Measurements from ENCODE around the gene CTNND2. TPM values are rescaled to one million over a fixed set of nuclear protein-coding genes. Genes with fewer than 3 reads are reported as not detected.

The CTNND2 gene
- total RNA-seq, 1 donor from 2014 or later, result 18.4 TPM

- H3K9me3 ChIP-seq (replicated peaks), result no peaks in the 10 kb centered on the region
- no peaks in the 10 kb centered on the region for H3K36me3 ChIP-seq
- H3K4me3 ChIP-seq, result no peak overlapping the region
- no peak overlapping the region for H3K27ac ChIP-seq (replicated peaks)
- no peaks in the 10 kb centered on the region for H3K4me1 ChIP-seq
- no peaks in the 10 kb centered on the region for H3K27me3 ChIP-seq (ENCODE audit: low read depth)
- intact Hi-C loops (cut with micrococcal nuclease), result no loop called here
- TF ChIP-seq, protein P1, sequence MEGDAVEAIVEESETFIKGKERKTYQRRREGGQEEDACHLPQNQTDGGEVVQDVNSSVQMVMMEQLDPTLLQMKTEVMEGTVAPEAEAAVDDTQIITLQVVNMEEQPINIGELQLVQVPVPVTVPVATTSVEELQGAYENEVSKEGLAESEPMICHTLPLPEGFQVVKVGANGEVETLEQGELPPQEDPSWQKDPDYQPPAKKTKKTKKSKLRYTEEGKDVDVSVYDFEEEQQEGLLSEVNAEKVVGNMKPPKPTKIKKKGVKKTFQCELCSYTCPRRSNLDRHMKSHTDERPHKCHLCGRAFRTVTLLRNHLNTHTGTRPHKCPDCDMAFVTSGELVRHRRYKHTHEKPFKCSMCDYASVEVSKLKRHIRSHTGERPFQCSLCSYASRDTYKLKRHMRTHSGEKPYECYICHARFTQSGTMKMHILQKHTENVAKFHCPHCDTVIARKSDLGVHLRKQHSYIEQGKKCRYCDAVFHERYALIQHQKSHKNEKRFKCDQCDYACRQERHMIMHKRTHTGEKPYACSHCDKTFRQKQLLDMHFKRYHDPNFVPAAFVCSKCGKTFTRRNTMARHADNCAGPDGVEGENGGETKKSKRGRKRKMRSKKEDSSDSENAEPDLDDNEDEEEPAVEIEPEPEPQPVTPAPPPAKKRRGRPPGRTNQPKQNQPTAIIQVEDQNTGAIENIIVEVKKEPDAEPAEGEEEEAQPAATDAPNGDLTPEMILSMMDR (IDR thresholded peaks at IDR 0.05; ENCODE audit: borderline replicate concordance), result no peak
- no peak for DNase-seq
These were observed 646.2 kb downstream of the CTNND2 start for GRCh38 chr5:11258001-11258400.

- DNase-seq, result no peak
- Histone ChIP-seq H3K27ac (replicated peaks) (no peak overlapping the region), H3K4me1 (no peaks in the 10 kb centered on the region), H3K9me3 (replicated peaks) (no peaks in the 10 kb centered on the region), H3K4me3 (no peak overlapping the region), H3K27me3 (ENCODE audit: low read depth) (no peaks in the 10 kb centered on the region), H3K36me3 (no peaks in the 10 kb centered on the region)
- TF ChIP-seq, protein P1 (IDR thresholded peaks at IDR 0.05; ENCODE audit: borderline replicate concordance), result no peak
- intact Hi-C loops (cut with micrococcal nuclease), result no loop called here
These were observed 651.7 kb downstream of the CTNND2 start for GRCh38 chr5:11252523-11252922.

DNA sequence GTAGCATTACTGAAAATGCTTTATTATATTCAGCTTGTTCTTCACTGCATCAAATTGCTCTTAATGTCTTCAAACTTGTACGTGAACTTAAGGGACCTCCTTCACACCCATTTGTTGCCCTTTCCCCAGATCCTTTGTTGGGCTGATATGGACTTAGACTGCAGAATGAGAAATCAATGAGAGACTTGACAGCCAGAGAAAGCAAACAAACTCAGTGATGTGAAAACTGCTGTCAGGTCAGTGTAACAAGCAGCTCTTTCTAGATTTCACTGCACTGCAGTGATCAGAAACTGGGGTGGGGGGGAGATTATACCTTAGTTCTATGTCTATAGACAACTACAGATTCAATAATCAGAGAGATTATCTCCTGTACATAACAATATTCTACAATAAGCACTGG lies 652.2 kb downstream of the CTNND2 start:
- intact Hi-C loops (cut with micrococcal nuclease), result no loop called here
- no peaks in the 10 kb centered on the region for H3K36me3 ChIP-seq
- no peak overlapping the region for H3K27ac ChIP-seq (replicated peaks)
- no peaks in the 10 kb centered on the region for H3K27me3 ChIP-seq (ENCODE audit: low read depth)
- no peak overlapping the region for H3K4me3 ChIP-seq
- H3K9me3 ChIP-seq (replicated peaks), result no peaks in the 10 kb centered on the region
- H3K4me1 ChIP-seq, result no peaks in the 10 kb centered on the region
- TF ChIP-seq, protein P1 (IDR thresholded peaks at IDR 0.05; ENCODE audit: borderline replicate concordance), result no peak
- no peak for DNase-seq

DNA sequence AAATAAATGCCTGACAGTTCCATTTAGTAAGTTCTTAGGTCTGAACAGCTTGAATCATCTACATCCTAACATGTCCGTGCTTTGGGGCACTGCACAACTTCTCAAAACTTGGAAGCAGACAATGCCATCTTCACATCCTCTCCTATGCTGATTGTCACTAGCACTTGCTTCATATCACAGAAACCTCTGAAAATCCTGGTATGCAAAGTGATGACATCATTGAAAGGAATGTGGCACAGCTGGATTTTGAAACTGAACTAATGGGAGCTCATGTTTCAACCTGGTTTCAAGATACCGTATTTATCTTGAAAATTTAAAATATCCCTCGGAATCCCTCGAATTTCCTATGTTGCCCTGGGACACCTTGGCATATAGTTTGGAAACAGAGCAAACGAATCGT lies 653.0 kb downstream of the CTNND2 start:
- TF ChIP-seq, protein P1 (IDR thresholded peaks at IDR 0.05; ENCODE audit: borderline replicate concordance), result no peak
- Histone ChIP-seq H3K9me3 (replicated peaks) (no peaks in the 10 kb centered on the region), H3K4me3 (no peak overlapping the region), H3K27me3 (ENCODE audit: low read depth) (no peaks in the 10 kb centered on the region), H3K4me1 (no peaks in the 10 kb centered on the region), H3K27ac (replicated peaks) (no peak overlapping the region), H3K36me3 (no peaks in the 10 kb centered on the region)
- DNase-seq, result no peak
- intact Hi-C loops (cut with micrococcal nuclease), result no loop called here

GRCh38 chr5:11248966-11249365 lies 655.3 kb downstream of the CTNND2 start:
- Histone ChIP-seq H3K27me3 (ENCODE audit: low read depth) (no peaks in the 10 kb centered on the region), H3K4me1 (no peaks in the 10 kb centered on the region), H3K4me3 (no peak overlapping the region), H3K9me3 (replicated peaks) (no peaks in the 10 kb centered on the region), H3K27ac (replicated peaks) (no peak overlapping the region), H3K36me3 (no peaks in the 10 kb centered on the region)
- TF ChIP-seq, protein P1 (IDR thresholded peaks at IDR 0.05; ENCODE audit: borderline replicate concordance), result no peak
- DNase-seq, result no peak
- intact Hi-C loops (cut with micrococcal nuclease), result no loop called here

- H3K36me3 ChIP-seq, result no peaks in the 10 kb centered on the region
- H3K27ac ChIP-seq (replicated peaks), result no peak overlapping the region
- no peaks in the 10 kb centered on the region for H3K27me3 ChIP-seq (ENCODE audit: low read depth)
- no peaks in the 10 kb centered on the region for H3K9me3 ChIP-seq (replicated peaks)
- H3K4me3 ChIP-seq, result no peak overlapping the region
- no peaks in the 10 kb centered on the region for H3K4me1 ChIP-seq
- TF ChIP-seq, protein P1 (IDR thresholded peaks at IDR 0.05; ENCODE audit: borderline replicate concordance), result no peak
- intact Hi-C loops (cut with micrococcal nuclease), result no loop called here
- DNase-seq, result no peak
These were observed 657.0 kb downstream of the CTNND2 start for GRCh38 chr5:11247224-11247623.
